Astrocyte (in vitro differentiated cells and primary cell): Measurements from ENCODE around the gene KRTAP5-6.

Source experiments
- CTCF ChIP-seq: IDR thresholded peaks from 2 replicates; pipeline ENCODE4 v1.5.1; 2011; ENCODE audit warnings: low read depth, mild to moderate bottlenecking, inconsistent platforms, low read length, moderate library complexity; ENCODE audit not compliant: insufficient read depth
- EZH2 ChIP-seq: IDR thresholded peaks from 2 replicates; pipeline ENCODE4 v1.6.1; 2012; ENCODE audit warnings: mild to moderate bottlenecking, low read length, inconsistent platforms; ENCODE audit not compliant: insufficient read depth

GRCh38 chr11:1656061-1656441, 40.9 kb upstream of the KRTAP5-6 start:
- no peak for TF ChIP-seq EZH2
- TF ChIP-seq CTCF = no peak
